ENCODE measurements around the gene HOXB5.

The HOXB5 gene

DNA sequence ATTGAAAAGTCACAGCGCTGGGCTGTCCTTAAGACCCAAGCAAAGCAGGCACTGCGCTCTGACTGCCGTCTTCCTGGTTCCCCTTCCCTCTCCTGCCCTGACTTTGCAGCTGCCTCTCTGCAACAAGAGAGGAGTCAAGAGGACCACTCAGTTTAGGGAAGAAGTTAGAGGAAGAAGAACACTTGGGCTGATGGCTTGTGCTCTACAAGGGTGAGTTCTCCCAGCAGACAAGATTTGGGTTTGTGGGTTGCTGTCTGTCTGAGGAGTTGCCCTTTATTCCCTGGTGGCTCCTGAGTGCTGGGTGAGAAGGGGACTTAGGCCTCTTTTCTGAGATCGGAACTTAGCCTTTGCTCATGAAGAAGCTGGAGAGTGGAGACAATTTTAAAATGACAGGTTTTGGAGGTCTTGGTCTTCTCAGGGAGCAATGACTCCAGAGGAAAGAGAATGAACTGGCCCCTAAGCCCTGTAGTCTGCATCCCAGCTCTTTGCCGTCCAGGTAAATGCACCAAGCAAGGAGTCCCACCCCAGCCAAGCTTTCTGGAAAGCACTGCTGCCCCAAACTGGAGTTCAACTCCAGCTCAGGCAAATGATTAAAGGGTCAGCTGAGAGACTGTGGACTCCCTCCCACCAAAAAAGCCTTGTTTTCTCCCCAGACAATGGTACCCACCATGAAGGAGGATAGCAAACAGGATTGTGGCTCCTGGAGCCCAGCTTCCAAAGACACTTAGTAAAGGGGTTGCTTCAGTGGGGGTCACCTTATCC lies 35.3 kb upstream of the HOXB5 start:
- DNase-seq: no peak

DNA sequence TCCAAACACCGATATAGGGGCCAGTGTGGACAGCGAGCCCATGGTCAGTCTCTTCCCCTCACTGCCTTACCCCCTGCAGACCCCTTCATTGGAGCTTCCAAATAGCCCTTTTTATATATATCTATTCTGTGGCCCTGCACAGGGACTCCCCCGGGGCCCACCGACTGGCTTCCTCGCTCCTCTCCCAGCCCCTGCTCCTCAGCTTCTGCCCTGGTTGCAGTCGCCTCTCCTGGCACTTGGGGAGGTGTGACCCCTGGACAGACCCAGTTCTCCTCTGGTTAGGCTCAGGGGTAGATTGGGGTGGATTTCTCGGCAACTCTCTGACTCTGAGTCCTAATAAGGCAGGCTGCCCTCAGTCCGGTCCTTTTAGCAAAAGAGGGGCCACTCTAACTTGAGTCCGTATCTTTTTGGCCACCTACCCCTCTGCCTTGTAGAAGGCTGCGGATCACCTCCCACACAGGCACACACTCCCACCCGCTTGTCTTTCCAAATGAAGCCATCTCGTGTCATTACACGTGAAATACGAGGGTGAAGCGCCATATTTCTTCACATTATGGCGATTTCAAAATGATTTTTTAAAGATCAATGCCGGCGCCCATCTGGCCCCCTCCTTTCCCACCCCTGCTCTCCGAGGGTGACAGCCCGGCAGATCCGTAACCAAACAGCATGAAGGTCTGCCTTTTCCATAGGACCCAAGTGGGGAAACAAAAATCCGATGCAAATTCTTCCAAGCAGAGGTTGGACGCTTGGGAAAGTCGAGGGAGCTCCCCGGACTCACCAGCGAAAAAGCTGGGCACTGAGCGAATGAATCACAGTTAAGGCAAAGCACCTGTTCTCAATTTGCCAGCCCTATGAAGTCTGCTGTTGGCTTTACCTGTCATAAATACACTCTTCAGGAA lies 34.3 kb upstream of the HOXB5 start:
- DNase-seq: no peak

DNA sequence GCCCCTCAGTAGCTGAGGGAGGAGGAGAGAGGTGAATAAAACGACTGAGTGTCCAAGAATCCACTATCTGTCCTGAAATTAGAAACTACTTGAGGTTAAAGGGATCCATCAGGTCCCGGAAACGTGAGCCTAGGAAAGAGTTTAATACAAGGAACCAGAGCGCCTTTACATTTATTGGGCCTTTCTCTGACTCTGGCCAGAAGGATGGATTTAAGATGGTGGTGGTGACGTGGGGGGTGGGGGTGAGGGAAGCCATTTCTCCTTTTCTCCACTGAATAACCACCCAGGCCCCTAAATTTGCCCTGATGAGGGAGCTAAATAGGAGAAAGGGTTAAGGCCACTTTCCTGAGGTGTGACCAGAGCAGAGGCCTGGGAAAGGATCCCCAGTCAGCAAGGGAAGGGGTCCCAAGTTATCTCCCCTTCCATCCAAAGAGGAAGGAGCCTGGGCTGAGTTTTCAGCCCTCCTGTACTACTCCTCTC lies 33.6 kb upstream of the HOXB5 start:
- DNase-seq: no peak

DNA sequence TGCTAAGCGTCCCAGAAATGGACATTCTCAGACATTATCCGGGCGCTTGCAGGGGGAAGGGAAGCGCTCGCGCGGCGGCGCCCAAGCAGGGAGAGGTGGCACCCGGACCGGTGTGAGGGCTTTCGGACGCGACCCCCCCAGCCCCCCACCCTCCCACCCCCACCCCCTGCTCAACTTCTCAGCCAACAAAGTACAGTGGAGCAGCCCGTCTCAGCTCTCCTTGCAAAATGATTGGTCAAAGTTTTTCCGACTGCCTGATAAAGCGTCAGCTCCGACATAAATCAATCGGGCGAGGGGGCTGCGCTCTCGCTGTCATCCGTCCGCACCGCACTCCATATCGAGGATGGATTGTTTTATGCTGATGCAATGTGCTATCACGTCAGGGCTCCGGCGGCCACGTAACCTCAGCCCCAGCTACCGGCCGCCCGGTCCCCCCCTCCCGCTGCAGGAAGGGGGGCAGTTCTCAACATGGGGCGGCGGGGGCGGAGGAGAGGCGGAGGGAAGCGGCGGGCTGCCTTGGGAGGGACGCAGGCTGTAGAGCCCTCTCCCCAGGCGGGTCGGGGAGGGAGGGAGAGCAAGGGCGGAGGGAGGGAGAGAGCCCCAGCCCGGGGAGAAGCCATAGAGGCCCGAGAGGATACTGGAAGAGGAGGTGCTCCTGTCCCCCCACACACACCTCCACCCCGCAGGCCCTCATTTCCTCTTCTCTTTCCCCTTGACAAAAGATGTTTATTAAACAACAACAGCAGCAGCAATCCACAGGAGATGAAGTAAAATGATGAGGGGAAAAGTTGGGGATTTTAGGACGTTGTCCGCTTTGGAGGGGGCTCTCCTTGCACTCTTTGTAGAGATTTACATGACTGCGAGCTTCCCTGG lies 32.9 kb upstream of the HOXB5 start, which contains the start of gene HOXB9:
TSS of gene HOXB9 (minus strand) at position 114 of the 873 bp plus-strand sequence. CDS start at position 25, 89 bp downstream.
- DNase-seq: peak; percentile 33

DNA sequence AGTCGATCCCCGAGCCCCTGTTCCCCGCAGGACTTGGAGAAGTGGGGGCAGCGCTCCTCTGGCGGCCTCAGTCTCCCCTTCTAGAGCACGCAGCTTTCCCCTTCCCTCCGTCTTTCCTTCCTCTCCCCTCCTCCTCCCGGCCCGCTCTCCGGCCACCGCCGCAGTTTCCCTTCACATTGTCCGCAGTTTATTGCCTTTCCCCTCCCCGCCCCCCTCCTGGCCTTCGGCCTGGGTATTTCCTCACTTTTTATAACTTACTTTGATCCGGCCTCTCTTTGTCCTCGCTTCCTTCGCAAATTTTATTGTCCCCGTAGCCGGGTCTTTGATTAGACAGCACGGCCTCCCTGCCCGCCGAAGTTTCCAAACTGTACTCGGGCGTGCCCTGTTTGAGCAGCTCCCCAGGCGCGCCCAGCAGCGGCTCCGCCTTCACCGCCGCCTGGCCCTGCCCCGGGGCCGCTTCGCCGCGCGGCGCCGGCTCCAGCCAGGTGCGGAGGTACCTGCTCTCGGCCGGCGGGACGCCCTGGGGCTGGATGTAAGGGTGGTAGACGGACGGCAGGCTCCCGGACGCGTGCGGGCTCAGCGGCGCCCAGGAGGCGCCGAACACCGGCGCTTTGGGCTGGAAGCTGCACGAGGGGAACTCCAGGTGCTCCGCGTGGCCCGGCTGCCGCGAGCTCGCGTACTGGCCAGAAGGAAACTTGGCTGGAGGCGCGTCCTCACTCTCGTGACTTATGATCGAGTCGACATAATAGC lies 32.1 kb upstream of the HOXB5 start:
- peak; percentile 32 for DNase-seq

DNA sequence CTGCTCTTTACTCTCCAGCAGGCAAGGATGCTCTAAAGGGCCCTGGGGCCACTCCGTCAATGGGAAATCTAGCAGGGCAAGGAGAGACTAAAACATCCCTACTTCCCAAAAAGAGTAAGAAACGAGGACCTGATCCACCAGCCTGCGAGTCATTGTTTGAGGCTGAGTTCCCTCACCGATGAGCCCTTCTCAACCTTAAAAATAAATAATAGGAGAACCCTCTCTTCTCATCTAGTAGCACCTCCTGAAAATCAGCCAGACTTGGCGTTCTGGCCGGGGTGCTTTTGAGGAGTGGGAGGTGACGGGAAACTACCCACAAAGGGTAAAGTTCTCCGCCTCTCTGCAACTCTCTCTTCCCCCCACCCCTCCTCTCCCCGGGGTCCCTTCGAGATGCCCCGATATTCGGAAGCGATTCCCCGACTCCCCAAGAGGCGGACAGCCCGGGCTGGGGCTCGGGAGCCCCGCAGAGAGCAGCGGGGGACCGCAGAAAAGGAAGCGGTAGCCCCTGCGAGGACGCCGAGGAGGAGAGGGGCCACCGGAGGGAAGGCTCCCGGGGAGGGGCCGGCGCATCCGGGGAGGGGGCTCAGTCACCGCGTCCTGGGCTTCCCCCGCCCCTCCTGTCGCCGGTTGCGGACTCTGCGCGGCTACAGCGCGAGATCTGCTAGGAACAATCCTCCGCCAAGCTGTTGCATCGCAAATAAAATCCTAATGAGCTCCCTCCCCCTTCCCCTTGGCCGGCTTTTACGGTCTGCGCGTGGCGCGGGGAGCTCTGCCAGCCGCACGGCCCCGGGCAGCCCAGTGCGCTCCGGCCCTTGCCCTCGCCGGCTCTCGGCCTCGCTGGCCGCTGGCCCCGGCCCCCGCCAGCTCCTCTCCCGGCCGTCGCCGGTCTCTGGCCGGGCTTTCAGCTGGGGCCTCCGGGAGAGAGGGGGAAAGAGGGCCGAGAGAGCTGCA lies 31.2 kb upstream of the HOXB5 start:
- peak; percentile 25 for DNase-seq

DNA sequence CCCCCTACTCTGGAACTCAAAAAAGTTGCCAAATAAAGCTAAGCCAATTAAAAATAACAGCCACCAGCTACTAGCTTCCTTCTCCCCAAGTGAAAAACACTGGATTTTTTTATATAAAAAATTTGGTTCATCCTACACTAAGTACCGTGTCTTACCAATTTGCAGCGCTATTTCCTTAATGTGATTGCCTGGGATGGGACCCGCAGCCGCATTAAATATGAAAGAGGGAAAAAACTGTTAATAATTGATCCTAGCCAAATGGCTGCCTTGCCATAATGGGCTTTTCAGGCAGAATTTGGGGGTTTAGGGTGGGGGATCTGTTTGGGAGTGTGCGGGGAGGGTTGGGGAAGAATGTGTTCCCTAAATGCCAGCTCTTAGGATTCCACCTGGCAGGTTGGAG lies 30.5 kb upstream of the HOXB5 start:
- no peak for DNase-seq

DNA sequence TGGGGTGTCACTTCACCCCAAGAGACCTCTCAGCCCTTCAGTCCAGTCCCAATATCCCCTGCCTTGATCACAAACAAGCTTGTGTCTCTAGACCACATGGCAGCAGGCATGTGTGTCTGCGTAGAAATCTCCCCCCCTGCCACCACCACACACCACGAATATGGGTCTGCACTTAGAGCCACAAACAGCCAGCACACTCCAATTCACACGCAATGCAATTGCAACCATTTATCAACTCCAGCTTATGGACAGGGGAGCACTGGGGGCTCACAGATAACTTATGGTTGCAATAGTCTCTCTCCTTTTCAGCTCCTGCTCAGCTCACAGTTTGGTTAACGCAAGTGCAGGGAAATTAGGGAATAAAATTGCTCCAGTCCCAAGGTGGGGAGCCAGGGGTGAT lies 30.0 kb upstream of the HOXB5 start:
- no peak for DNase-seq

DNA sequence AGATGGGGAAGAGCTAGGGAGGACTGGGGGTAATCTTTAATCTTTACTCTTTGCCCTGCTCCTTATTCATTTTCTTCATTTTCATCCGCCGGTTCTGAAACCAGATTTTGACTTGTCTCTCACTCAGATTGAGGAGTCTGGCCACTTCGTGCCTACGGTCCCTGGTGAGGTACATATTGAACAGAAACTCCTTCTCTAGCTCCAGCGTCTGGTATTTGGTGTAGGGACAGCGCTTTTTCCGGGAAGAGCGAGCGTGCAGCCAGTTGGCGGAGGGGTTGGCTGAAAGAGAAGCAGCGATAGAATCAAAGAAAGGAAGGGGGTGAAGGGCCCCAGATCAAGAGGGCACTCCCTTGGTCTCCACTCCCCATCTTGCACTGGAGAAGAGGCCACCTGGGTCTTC lies 29.3 kb upstream of the HOXB5 start:
- DNase-seq: no peak

DNA sequence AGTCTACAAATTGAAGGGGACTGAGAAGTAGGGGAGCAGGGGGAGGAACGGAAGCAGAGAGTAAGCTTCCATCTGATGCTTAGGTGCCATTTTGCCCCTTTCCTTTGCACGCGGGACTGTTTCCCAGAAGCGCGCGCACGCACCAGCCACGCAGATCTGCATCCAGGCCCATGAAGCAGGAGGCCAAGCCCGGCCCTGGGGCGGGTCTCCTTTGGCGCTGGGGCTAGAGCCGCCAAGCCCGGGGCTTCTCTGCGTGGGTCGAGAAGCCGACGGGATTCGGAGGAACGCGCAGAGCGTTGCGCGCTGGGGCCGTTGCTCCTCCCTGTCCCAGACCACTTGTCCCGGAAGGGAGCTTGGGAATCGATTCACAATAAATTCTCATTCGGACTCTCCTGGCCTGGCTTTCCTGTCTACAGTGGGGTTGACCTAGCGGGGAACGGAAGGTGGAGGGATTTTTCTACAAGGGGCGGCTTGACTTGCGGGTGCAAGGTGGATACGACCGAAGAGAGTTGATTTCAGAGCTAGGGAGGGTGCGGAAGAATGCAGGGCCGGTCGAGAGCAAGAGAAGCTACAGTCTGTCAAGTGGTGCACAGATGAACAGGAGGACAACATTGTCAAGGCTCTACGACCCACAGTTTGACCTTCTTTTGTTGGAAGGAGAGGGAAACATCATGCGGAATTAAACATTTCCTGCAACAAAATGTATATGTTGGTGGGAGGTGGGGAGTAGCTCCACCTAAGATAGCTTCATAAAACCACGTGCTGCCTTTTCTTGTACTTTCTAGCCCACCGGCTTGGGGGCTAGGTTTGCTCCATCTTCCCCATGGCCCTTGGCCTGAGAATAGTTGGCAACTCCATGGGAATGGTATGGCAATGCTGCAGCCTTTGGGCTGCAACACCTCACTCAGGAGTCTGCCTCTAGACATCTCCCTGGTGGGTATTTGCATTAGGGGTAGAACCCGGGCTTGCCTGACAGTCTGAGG lies 28.1 kb upstream of the HOXB5 start:
- no peak for DNase-seq

DNA sequence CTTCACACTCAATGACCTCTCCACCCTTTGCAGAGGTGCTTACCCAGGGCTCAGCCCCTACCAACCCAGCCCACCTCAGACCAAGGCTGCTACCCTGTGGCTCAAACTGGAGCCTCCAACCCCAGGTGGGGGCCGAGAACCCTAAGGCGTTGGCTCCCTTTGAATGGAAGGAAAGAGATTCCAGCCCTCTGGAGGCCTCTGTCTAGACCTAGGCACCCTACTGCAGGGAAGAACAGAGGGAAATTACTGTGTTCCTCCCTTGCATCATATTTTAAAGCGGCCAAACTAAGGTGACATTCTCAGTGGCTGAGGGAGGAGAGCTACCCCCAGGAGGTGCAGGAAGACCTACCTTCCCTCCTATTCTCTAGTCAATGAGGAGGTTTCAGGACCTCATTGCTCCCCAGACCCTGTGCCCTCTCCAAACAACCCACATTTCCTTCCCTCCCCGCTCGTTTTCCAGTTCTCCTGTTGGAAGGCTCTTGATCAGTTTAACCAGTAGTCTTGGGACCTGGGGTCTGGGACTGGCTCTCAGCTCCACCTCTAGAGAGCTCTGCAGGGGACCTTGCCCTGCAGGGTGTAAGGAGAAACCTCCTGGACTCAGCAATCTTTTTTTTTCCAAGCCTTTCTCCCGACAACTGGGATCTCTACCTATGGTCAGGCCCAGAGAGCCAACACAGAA lies 27.0 kb upstream of the HOXB5 start:
- DNase-seq: no peak

DNA sequence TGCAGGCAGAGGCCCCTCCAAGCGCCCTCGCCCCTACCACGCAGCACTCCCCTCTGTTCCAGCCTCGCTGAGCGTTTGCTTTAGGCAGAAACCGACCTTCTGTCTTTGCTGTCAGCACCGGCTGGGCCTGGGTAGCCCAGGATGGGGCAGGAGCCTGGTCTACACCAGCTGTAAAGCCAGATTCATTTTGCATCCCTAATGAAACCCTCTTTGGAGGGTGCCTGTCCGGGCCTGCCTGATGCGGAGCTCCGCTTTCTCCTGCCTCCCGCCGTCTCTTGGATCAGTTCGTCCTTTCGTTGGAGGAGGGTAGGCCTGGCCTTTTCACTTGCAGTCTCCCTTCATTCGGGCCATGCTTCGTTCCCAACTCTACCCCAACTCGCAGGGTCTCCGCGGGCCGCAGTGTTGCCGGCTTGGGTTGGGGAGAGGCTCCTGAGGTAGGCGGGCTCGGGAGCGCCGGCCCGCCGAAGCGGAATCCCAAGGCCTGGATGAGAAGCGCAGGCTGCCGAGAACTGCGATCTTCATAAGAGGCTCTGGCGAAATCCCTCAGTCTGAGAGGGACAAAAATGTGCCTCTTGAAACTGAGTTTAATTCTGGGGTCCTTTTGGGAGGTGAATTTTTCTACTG lies 26.4 kb upstream of the HOXB5 start:
- DNase-seq: no peak

DNA sequence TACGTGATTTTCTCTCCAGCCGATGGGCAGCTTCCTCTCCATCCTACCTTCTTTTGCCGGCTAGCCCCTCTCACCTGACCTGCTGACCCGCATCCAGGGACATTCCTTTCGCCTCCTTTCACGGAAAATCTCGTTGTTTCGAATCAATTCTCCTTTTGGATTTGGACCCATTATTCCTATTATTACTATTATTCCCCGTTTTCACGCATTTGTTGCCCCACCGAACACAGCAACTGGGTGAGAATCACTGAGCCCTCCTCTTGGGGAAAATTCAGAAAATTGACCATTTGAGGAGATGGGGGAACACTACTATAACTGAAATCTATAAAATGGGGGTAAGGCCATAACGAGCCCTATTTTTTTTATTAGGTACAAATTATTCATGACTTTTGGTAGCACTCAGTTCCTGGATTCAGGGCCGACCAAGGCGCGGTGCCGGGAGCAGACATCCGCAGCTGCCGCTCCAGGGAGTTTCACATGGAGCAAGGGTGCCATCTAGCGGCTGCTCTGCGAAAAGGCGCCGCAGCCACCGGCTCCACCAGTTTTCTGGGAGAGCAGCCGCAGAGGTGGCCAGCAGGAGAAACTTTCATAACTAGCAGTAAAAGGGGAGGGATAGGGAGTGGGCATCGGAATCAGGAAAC lies 24.8 kb upstream of the HOXB5 start:
- peak; percentile 85 for DNase-seq

DNA sequence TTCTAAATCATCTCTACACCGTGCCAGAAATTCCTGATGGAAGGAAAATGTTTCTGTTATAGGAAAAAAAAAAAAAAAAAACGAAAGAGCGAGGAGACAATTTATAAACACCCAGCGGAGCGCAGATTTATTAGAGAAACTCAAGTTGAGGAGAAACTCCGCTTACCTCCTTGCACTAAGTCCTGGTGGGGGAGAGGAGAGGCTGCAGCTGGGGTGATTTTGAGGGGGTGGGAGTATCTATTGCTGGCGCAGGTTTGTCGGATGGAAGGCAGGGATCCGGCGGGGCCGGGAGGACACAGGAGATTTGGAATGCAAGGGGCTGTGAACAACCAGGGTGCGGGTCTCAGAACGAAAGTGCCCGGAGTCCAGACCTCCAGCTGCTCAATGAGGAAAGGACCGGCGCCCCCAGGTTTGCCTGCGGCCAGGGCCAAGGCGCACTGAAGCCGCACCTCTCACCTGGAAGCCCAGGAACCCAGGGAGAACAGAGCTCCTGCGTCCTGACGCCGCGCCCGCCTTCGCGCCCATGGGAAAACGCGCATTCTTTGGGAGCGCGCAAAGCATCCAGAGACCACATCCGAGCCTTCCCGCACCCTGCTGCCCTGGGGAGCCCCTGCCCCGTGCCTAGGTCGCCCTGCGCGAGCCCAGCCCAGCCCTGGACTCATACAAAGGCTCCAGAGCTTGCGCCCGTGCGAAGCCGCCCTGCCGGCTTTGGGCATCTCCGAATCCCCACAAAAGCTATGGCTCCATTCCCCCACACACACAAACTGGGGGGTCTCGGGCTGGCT lies 24.1 kb upstream of the HOXB5 start:
- DNase-seq: no peak

DNA sequence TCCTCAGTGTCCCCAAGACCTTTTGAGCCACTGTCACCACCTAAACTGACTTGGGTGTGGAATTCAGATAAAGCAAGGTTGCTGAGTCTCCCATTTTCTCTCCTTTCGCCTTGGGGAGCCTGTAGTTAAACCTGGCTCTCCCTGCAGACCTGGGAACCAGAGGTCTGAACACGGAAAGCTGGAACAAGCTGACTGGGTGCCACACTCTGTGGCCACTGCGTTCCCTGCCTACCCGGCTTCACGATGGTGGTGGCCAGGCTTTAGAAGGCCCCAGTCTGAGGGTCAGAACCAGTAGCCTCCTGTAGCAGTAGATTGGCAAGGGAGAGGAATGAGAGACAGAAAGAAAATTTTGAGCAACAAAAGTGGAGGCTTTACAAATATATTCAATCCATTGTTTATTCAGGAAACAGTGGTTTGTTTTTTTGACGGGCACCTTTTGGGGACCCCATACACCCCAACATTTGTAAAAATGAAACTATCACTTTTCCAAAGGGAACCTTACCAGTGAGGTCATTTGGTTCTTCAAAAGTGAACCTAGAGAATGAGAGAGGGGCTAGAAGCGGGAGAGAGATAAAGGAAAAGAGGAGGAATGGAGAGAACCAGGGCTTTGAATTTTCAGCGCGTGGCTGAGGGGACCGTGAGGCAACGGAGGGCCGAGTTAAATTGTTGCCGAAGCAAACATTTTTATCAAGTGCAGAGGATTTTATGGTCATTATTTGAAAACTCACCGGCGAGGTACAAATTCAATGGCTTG lies 23.3 kb upstream of the HOXB5 start:
- DNase-seq: no peak
